ENCODE results near the gene ZNF292.

- TF ChIP-seq CTCF (IDR thresholded peaks at IDR 0.05) (no peak), POLR2A (IDR thresholded peaks at IDR 0.05) (no peak)
Observed at GRCh38 chr6:87155842-87156815, 764 bp downstream of the ZNF292 start.
